SJSA1 (cell line): ENCODE results near the gene CIITA. TPM values are rescaled to one million over a fixed set of nuclear protein-coding genes. Genes with fewer than 3 reads are reported as not detected.

Experiments used
- DNase-seq, 2 experiments: peaks; one replicate each; pipeline ENCODE4 v3.0.0-alpha.2; 2015 to 2020; ENCODE audit warnings: low spot score in 2 of 2, low read depth in 1 of 2
- H3K27ac ChIP-seq: fragments of 250-450 bp; sonication (Bioruptor Pico); 2 replicates; pipeline ENCODE4 v1.5.1; 2020; ENCODE audit warnings: mild to moderate bottlenecking, moderate library complexity
- H3K27me3 ChIP-seq: fragments of 250-450 bp; sonication (Bioruptor Pico); replicated peaks from 2 replicates; pipeline ENCODE4 v1.5.1; 2020; ENCODE audit warnings: mild to moderate bottlenecking, moderate library complexity
- H3K36me3 ChIP-seq: fragments of 250-450 bp; sonication (Bioruptor Pico); 2 replicates; pipeline ENCODE4 v1.5.1; 2020; ENCODE audit warnings: mild to moderate bottlenecking
- H3K4me1 ChIP-seq: fragments of 250-450 bp; sonication (Bioruptor Pico); replicated peaks from 2 replicates; pipeline ENCODE4 v1.6.1; 2021; ENCODE audit warnings: mild to moderate bottlenecking
- H3K4me3 ChIP-seq: fragments of 250-450 bp; sonication (Bioruptor Pico); 2 replicates; pipeline ENCODE4 v1.5.1; 2020; ENCODE audit warnings: mild to moderate bottlenecking
- H3K9me3 ChIP-seq: fragments of 250-450 bp; sonication (Bioruptor Pico); replicated peaks from 2 replicates; pipeline ENCODE4 v1.5.1; 2020; ENCODE audit warnings: mild to moderate bottlenecking
- total RNA-seq: library from RNA; depleted of rRNA; stranded (reverse); fragments of >200 nt; shearing (Covaris generic); gene quantifications from 2 replicates; pipeline ENCODE4 v1.2.3, GENCODE V29; 2014

CIITA gene
- total RNA-seq, 1 experiment from 2014 or later = 0.08 TPM

- H3K36me3 ChIP-seq = no peaks in the 10 kb centered on the region
- H3K4me1 ChIP-seq = no peaks in the 10 kb centered on the region
- H3K27ac ChIP-seq = no peak overlapping the region
- H3K9me3 ChIP-seq = no peaks in the 10 kb centered on the region
- no peaks in the 10 kb centered on the region for H3K27me3 ChIP-seq
- no peak for DNase-seq
- no peak overlapping the region for H3K4me3 ChIP-seq
Observed at GRCh38 chr16:10839279-10839666, 37.7 kb upstream of the CIITA start.

- Histone ChIP-seq H3K9me3 (no peaks in the 10 kb centered on the region), H3K36me3 (no peaks in the 10 kb centered on the region), H3K4me3 (no peak overlapping the region), H3K27ac (no peak overlapping the region), H3K27me3 (no peaks in the 10 kb centered on the region), H3K4me1 (no peaks in the 10 kb centered on the region)
- no peak for DNase-seq
Observed at GRCh38 chr16:10840703-10841102, 36.3 kb upstream of the CIITA start.

GRCh38 chr16:10846213-10846998 is 30.6 kb upstream of the CIITA start:
- H3K9me3 ChIP-seq = peaks cover 2% of the 10 kb centered on the region; the same call in 1 of the 2 replicates
- H3K27ac ChIP-seq = no peak overlapping the region
- H3K4me3 ChIP-seq = no peak overlapping the region
- H3K36me3 ChIP-seq = no peaks in the 10 kb centered on the region
- no peak for DNase-seq
- no peaks in the 10 kb centered on the region for H3K4me1 ChIP-seq
- H3K27me3 ChIP-seq = 0 out of 2 replicates have a peak, but pooled peaks cover 4% of the 10 kb centered on the region

GRCh38 chr16:10847176-10847575 is 29.8 kb upstream of the CIITA start:
- H3K9me3 ChIP-seq = peaks cover 2% of the 10 kb centered on the region; the same call in 1 of the 2 replicates
- no peak overlapping the region for H3K4me3 ChIP-seq
- no peaks in the 10 kb centered on the region for H3K4me1 ChIP-seq
- H3K27ac ChIP-seq = no peak overlapping the region
- H3K36me3 ChIP-seq = no peaks in the 10 kb centered on the region
- DNase-seq = no peak
- 0 out of 2 replicates have a peak, but pooled peaks cover 4% of the 10 kb centered on the region for H3K27me3 ChIP-seq

- no peaks in the 10 kb centered on the region for H3K36me3 ChIP-seq
- no peak for DNase-seq
- H3K4me1 ChIP-seq = no peaks in the 10 kb centered on the region
Observed at GRCh38 chr16:10849736-10850477, 27.1 kb upstream of the CIITA start.

GRCh38 chr16:10850478-10850850 is 26.5 kb upstream of the CIITA start:
- Histone ChIP-seq H3K27ac (no peak overlapping the region), H3K4me1 (no peaks in the 10 kb centered on the region), H3K9me3 (peaks cover 2% of the 10 kb centered on the region; the same call in 1 of the 2 replicates), H3K4me3 (no peak overlapping the region), H3K36me3 (no peaks in the 10 kb centered on the region), H3K27me3 (0 out of 2 replicates have a peak, but pooled peaks cover 4% of the 10 kb centered on the region)
- no peak for DNase-seq

More at GRCh38 chr16:10849736-10850477, 27.1 kb upstream of the CIITA start:
- Histone ChIP-seq H3K9me3 (peaks cover 2% of the 10 kb centered on the region; the same call in 1 of the 2 replicates), H3K27me3 (0 out of 2 replicates have a peak, but pooled peaks cover 4% of the 10 kb centered on the region), H3K27ac (no peak overlapping the region), H3K4me3 (no peak overlapping the region)

GRCh38 chr16:10851512-10851911 is 25.5 kb upstream of the CIITA start:
- H3K9me3 ChIP-seq = peaks cover 2% of the 10 kb centered on the region; the same call in 1 of the 2 replicates
- no peak for DNase-seq
- H3K4me3 ChIP-seq = no peak overlapping the region
- 0 out of 2 replicates have a peak, but pooled peaks cover 4% of the 10 kb centered on the region for H3K27me3 ChIP-seq
- H3K27ac ChIP-seq = no peak overlapping the region
- no peaks in the 10 kb centered on the region for H3K4me1 ChIP-seq
- H3K36me3 ChIP-seq = no peaks in the 10 kb centered on the region

- H3K9me3 ChIP-seq = peaks cover 2% of the 10 kb centered on the region; the same call in 1 of the 2 replicates
- H3K27ac ChIP-seq = no peak overlapping the region
- H3K4me1 ChIP-seq = no peaks in the 10 kb centered on the region
- 0 out of 2 replicates have a peak, but pooled peaks cover 4% of the 10 kb centered on the region for H3K27me3 ChIP-seq
- H3K36me3 ChIP-seq = no peaks in the 10 kb centered on the region
- no peak overlapping the region for H3K4me3 ChIP-seq
- DNase-seq = no peak
Observed at GRCh38 chr16:10852286-10852685, 24.7 kb upstream of the CIITA start.

- Histone ChIP-seq H3K27me3 (0 out of 2 replicates have a peak, but pooled peaks cover 4% of the 10 kb centered on the region), H3K27ac (no peak overlapping the region), H3K9me3 (0 out of 2 replicates have a peak, but pooled peaks cover 2% of the 10 kb centered on the region), H3K4me1 (no peaks in the 10 kb centered on the region), H3K36me3 (no peaks in the 10 kb centered on the region), H3K4me3 (no peak overlapping the region)
- DNase-seq = no peak
Observed at GRCh38 chr16:10852948-10853347, 24.1 kb upstream of the CIITA start.

- no peak overlapping the region for H3K27ac ChIP-seq
- no peaks in the 10 kb centered on the region for H3K9me3 ChIP-seq
- DNase-seq = no peak
- H3K27me3 ChIP-seq = no peaks in the 10 kb centered on the region
- no peaks in the 10 kb centered on the region for H3K36me3 ChIP-seq
- H3K4me3 ChIP-seq = no peak overlapping the region
- H3K4me1 ChIP-seq = no peaks in the 10 kb centered on the region
Observed at GRCh38 chr16:10856042-10856441, 21.0 kb upstream of the CIITA start.

GRCh38 chr16:10858203-10858602 is 18.8 kb upstream of the CIITA start:
- Histone ChIP-seq H3K27ac (no peak overlapping the region), H3K9me3 (no peaks in the 10 kb centered on the region), H3K4me1 (no peaks in the 10 kb centered on the region), H3K4me3 (no peak overlapping the region), H3K27me3 (no peaks in the 10 kb centered on the region), H3K36me3 (no peaks in the 10 kb centered on the region)
- no peak for DNase-seq

GRCh38 chr16:10859020-10859419 is 18.0 kb upstream of the CIITA start:
- Histone ChIP-seq H3K4me1 (no peaks in the 10 kb centered on the region), H3K9me3 (no peaks in the 10 kb centered on the region), H3K36me3 (no peaks in the 10 kb centered on the region), H3K4me3 (no peak overlapping the region), H3K27ac (no peak overlapping the region), H3K27me3 (no peaks in the 10 kb centered on the region)
- DNase-seq = no peak

- no peak overlapping the region for H3K4me3 ChIP-seq
- H3K9me3 ChIP-seq = no peaks in the 10 kb centered on the region
- no peaks in the 10 kb centered on the region for H3K27me3 ChIP-seq
- H3K36me3 ChIP-seq = no peaks in the 10 kb centered on the region
- no peak overlapping the region for H3K27ac ChIP-seq
- no peaks in the 10 kb centered on the region for H3K4me1 ChIP-seq
- DNase-seq = no peak
Observed at GRCh38 chr16:10859658-10860057, 17.3 kb upstream of the CIITA start.

GRCh38 chr16:10862438-10862837 is 14.6 kb upstream of the CIITA start:
- DNase-seq = no peak
- H3K27ac ChIP-seq = no peak overlapping the region

More at GRCh38 chr16:10862438-10862837, 14.6 kb upstream of the CIITA start:
- Histone ChIP-seq H3K36me3 (no peaks in the 10 kb centered on the region), H3K4me3 (no peak overlapping the region), H3K9me3 (no peaks in the 10 kb centered on the region), H3K27me3 (no peaks in the 10 kb centered on the region), H3K4me1 (no peaks in the 10 kb centered on the region)
